ENCODE measurements around the gene SCML2.
A peak's percentile ranks its signal among the peaks of the same experiment; 100 is the strongest.

The SCML2 gene

DNA sequence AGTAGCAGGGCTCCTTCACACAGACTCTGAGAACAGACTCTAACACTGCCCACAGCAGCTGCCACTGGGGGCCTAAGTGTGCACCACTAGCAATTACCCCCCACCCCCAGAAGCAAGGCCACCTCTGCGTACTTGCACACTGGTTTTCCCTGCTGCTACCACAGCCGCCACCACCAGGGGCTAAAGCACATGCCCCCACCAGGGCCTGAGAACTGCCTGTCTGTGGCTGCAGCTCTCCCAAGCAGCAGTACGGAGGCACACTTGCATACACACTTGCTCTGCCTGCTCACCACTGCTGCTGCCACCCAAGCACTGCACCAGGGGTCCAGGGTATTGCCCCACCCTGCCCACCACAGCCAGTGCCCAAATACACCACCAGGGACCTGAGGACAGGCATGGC lies 59.6 kb downstream of the SCML2 start:
- H3K9me3 ChIP-seq (ENCODE audit: insufficient read depth, low read length) = no peaks in the 10 kb centered on the region
- no peak overlapping the region for H3K9ac ChIP-seq (ENCODE audit: insufficient read length, low read depth)
- TF ChIP-seq ZNF274 (IDR thresholded peaks at IDR 0.05; ENCODE audit: low read depth, low read length) = no peak
- no peak for TF ChIP-seq SUZ12 (IDR thresholded peaks at IDR 0.05; ENCODE audit: extremely low read depth, insufficient read depth, insufficient read length)
- TF ChIP-seq YY1 (IDR thresholded peaks at IDR 0.05; ENCODE audit: insufficient read depth, insufficient read length) = no peak
- no peak for DNase-seq (ENCODE audit: low read depth, low spot score)
- no peaks in the 10 kb centered on the region for H3K27me3 ChIP-seq (ENCODE audit: insufficient read depth, insufficient read length)
- H3K36me3 ChIP-seq (ENCODE audit: insufficient read depth, insufficient read length, low read length) = no peaks in the 10 kb centered on the region
- H3K4me1 ChIP-seq (ENCODE audit: insufficient read depth, insufficient read length) = no peaks in the 10 kb centered on the region
- H3K4me3 ChIP-seq (ENCODE audit: insufficient read length, low read depth) = no peak overlapping the region

DNA sequence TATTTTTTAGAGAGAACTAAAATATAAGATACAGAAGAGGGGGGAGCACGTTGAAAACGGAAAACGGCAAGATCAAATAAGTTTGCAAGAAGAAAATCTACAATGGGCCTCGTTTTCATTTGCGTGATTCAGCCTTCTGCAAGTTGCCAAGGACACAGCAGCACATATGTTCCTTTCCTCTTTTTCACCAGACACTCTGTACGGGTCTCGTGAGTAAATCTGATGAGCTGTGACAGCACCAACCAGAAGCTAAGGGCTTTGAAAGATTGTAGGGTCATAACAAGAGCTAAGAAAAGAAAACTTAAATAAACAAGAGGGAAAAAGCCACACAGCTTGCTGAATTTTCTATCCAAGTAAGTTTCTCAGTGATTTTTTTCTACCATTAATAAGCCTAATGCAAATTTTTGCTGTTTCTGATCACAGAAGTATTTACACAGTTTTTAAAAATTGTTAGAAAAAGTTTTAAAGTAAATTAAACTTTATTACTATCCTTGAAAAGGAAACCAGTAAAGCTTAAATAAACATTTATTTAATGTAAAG lies 63.4 kb downstream of the SCML2 start:
- H3K36me3 ChIP-seq (ENCODE audit: insufficient read depth, insufficient read length, low read length) = no peaks in the 10 kb centered on the region
- H3K4me3 ChIP-seq (ENCODE audit: insufficient read length, low read depth) = no peak overlapping the region
- H3K4me1 ChIP-seq (ENCODE audit: insufficient read depth, insufficient read length) = no peaks in the 10 kb centered on the region
- DNase-seq (ENCODE audit: low read depth, low spot score) = no peak
- H3K9ac ChIP-seq (ENCODE audit: insufficient read length, low read depth) = no peak overlapping the region
- no peak for TF ChIP-seq ZNF274 (IDR thresholded peaks at IDR 0.05; ENCODE audit: low read depth, low read length)
- TF ChIP-seq SUZ12 (IDR thresholded peaks at IDR 0.05; ENCODE audit: extremely low read depth, insufficient read depth, insufficient read length) = no peak
- no peak for TF ChIP-seq YY1 (IDR thresholded peaks at IDR 0.05; ENCODE audit: insufficient read depth, insufficient read length)
- no peaks in the 10 kb centered on the region for H3K9me3 ChIP-seq (ENCODE audit: insufficient read depth, low read length)
- no peaks in the 10 kb centered on the region for H3K27me3 ChIP-seq (ENCODE audit: insufficient read depth, insufficient read length)

DNA sequence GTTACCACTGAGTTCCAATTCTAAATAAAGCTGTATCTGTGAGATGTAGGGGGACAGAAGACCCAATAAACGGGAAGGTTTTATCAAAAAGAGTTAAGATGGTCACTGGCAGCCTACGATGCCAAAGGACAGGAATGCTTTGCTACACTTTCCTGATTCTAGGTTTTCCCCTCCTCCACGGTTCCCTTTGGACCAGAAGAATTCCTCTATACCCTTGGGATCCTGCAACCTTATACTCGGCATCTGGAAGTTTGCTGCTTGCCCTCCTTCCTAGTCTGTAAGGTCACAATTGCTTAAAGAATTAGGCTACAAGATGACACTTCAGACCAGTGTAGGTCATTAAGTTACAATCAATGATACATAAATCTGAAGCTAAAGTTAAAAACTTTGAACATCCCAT lies 64.3 kb downstream of the SCML2 start:
- Histone ChIP-seq H3K36me3 (ENCODE audit: insufficient read depth, insufficient read length, low read length) (no peaks in the 10 kb centered on the region), H3K4me1 (ENCODE audit: insufficient read depth, insufficient read length) (no peaks in the 10 kb centered on the region), H3K9ac (ENCODE audit: insufficient read length, low read depth) (no peak overlapping the region), H3K27me3 (ENCODE audit: insufficient read depth, insufficient read length) (no peaks in the 10 kb centered on the region), H3K4me3 (ENCODE audit: insufficient read length, low read depth) (no peak overlapping the region), H3K9me3 (ENCODE audit: insufficient read depth, low read length) (no peaks in the 10 kb centered on the region)
- peak; percentile 23 for DNase-seq (ENCODE audit: low read depth, low spot score)
- TF ChIP-seq ZNF274 (IDR thresholded peaks at IDR 0.05; ENCODE audit: low read depth, low read length) = no peak
- no peak for TF ChIP-seq SUZ12 (IDR thresholded peaks at IDR 0.05; ENCODE audit: extremely low read depth, insufficient read depth, insufficient read length)
- TF ChIP-seq YY1 (IDR thresholded peaks at IDR 0.05; ENCODE audit: insufficient read depth, insufficient read length) = no peak

DNA sequence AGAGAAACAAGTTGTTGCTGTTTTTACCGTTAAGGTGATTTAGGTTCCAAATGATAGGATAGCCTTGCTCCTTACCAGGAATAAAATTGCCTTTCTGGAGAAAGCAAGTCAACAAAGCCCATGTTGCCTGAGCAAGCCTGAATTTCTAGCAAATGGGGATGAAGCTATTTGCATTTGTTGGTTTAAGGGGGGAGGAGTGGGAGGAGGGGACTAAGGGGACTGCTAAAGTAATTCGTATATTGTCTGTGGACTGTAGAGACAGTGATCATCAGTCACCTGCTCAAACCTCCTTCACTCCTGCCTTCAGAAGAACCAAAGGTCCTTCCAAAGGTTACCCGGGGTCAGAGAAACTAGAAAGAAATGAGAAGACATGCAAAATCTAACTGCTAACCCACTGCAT lies 65.8 kb downstream of the SCML2 start:
- TF ChIP-seq ZNF274 (IDR thresholded peaks at IDR 0.05; ENCODE audit: low read depth, low read length) (no peak), SUZ12 (IDR thresholded peaks at IDR 0.05; ENCODE audit: extremely low read depth, insufficient read depth, insufficient read length) (no peak), YY1 (IDR thresholded peaks at IDR 0.05; ENCODE audit: insufficient read depth, insufficient read length) (no peak)
- Histone ChIP-seq H3K4me3 (ENCODE audit: insufficient read length, low read depth) (no peak overlapping the region), H3K9ac (ENCODE audit: insufficient read length, low read depth) (no peak overlapping the region), H3K36me3 (ENCODE audit: insufficient read depth, insufficient read length, low read length) (no peaks in the 10 kb centered on the region), H3K4me1 (ENCODE audit: insufficient read depth, insufficient read length) (no peaks in the 10 kb centered on the region), H3K9me3 (ENCODE audit: insufficient read depth, low read length) (no peaks in the 10 kb centered on the region), H3K27me3 (ENCODE audit: insufficient read depth, insufficient read length) (no peaks in the 10 kb centered on the region)
- peak; percentile 33 for DNase-seq (ENCODE audit: low read depth, low spot score)

DNA sequence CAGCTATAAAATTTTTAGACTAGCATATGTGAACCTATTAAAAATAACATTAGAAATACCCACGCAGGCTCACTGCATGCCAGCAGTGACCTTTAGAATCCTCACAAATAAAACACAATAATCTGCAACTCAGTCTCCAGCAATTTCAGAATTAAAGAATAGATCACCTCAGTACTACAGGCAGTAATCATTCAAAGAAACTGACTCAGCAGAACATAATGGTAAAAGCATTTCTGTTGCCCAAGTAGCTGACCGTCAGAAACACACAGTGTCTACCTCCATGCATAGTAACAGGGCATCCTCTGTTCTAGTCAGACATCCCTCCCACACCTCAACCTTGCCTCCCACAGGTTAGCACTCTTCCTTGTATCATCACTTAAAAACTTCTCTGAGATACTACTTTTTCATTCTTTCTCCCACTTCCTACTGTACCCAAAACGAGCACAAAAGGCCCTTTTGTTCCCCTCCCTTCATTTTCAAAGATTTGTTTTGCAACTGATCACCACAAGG lies 68.1 kb downstream of the SCML2 start:
- no peak for TF ChIP-seq ZNF274 (IDR thresholded peaks at IDR 0.05; ENCODE audit: low read depth, low read length)
- no peak for TF ChIP-seq YY1 (IDR thresholded peaks at IDR 0.05; ENCODE audit: insufficient read depth, insufficient read length)
- TF ChIP-seq SUZ12 (IDR thresholded peaks at IDR 0.05; ENCODE audit: extremely low read depth, insufficient read depth, insufficient read length) = no peak
- Histone ChIP-seq H3K9me3 (ENCODE audit: insufficient read depth, low read length) (no peaks in the 10 kb centered on the region), H3K4me3 (ENCODE audit: insufficient read length, low read depth) (no peak overlapping the region), H3K9ac (ENCODE audit: insufficient read length, low read depth) (no peak overlapping the region), H3K36me3 (ENCODE audit: insufficient read depth, insufficient read length, low read length) (no peaks in the 10 kb centered on the region), H3K27me3 (ENCODE audit: insufficient read depth, insufficient read length) (no peaks in the 10 kb centered on the region), H3K4me1 (ENCODE audit: insufficient read depth, insufficient read length) (no peaks in the 10 kb centered on the region)
- no peak for DNase-seq (ENCODE audit: low read depth, low spot score)

DNA sequence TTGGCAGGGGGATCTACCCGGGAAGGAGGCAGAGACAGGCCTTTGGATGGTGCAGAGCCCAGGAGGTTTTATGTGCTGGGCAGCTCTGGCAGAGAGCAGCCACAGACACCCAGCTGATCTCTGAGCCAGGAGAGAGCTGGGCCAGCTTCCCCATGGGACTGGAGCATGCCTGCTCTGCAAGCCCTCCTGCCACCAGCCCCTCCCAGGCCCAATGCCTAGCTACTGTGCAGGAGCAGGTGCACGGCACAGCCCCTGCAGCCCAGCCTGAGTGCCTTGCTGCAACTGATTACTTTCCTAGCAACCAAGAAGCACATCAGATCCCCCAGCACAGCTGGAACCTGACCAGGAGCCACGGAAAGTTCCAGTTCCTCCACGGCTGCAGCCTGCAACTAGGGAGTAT lies 76.0 kb downstream of the SCML2 start:
- Histone ChIP-seq H3K27me3 (ENCODE audit: insufficient read depth, insufficient read length) (no peaks in the 10 kb centered on the region), H3K4me3 (ENCODE audit: insufficient read length, low read depth) (no peak overlapping the region), H3K9ac (ENCODE audit: insufficient read length, low read depth) (no peak overlapping the region), H3K4me1 (ENCODE audit: insufficient read depth, insufficient read length) (no peaks in the 10 kb centered on the region), H3K9me3 (ENCODE audit: insufficient read depth, low read length) (peaks cover 12% of the 10 kb centered on the region; the same call in 1 of the 2 replicates), H3K36me3 (ENCODE audit: insufficient read depth, insufficient read length, low read length) (no peaks in the 10 kb centered on the region)
- TF ChIP-seq SUZ12 (IDR thresholded peaks at IDR 0.05; ENCODE audit: extremely low read depth, insufficient read depth, insufficient read length) = no peak
- TF ChIP-seq YY1 (IDR thresholded peaks at IDR 0.05; ENCODE audit: insufficient read depth, insufficient read length) = no peak
- no peak for TF ChIP-seq ZNF274 (IDR thresholded peaks at IDR 0.05; ENCODE audit: low read depth, low read length)
- DNase-seq (ENCODE audit: low read depth, low spot score) = no peak

DNA sequence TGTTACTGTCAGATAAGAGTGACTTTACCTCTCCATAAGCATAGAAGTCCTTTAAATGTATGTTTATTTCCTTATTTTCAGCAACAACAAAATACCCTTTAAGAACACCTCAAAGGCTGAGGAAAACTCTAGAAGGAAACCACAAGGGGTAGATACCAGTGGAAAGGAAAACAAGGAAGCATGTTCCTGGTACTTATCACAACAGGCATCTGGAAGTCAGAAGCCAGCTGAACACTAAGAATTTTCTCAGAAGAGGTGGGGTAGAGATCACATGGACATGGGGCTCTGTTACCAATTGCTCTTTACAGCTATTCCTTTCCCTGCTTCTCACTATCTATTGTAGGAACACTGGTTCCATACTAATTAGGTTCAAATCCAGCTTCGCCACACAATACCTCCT lies 82.3 kb downstream of the SCML2 start:
- DNase-seq (ENCODE audit: low read depth, low spot score) = no peak
- Histone ChIP-seq H3K9me3 (ENCODE audit: insufficient read depth, low read length) (peaks cover 13% of the 10 kb centered on the region; the same call in 1 of the 2 replicates), H3K4me1 (ENCODE audit: insufficient read depth, insufficient read length) (no peaks in the 10 kb centered on the region), H3K36me3 (ENCODE audit: insufficient read depth, insufficient read length, low read length) (no peaks in the 10 kb centered on the region), H3K27me3 (ENCODE audit: insufficient read depth, insufficient read length) (no peaks in the 10 kb centered on the region), H3K9ac (ENCODE audit: insufficient read length, low read depth) (no peak overlapping the region), H3K4me3 (ENCODE audit: insufficient read length, low read depth) (no peak overlapping the region)
- no peak for TF ChIP-seq YY1 (IDR thresholded peaks at IDR 0.05; ENCODE audit: insufficient read depth, insufficient read length)
- TF ChIP-seq SUZ12 (IDR thresholded peaks at IDR 0.05; ENCODE audit: extremely low read depth, insufficient read depth, insufficient read length) = no peak
- no peak for TF ChIP-seq ZNF274 (IDR thresholded peaks at IDR 0.05; ENCODE audit: low read depth, low read length)
